SK-N-MC (cell line): Measurements from ENCODE around the gene ARMH2.

ENCODE experiments used
- DNase-seq: peaks from one replicate; pipeline ENCODE4 v3.0.0-alpha.2; 2011; ENCODE audit warnings: low read depth, low spot score
- H3K27ac ChIP-seq: fragments of 200-600 bp; sonication (generic); 2 replicates; pipeline ENCODE4 v1.5.1; 2016; ENCODE audit warnings: mixed run types
- H3K36me3 ChIP-seq: fragments of 200-600 bp; sonication (generic); 2 replicates; pipeline ENCODE4 v1.6.1; 2017; ENCODE audit warnings: antibody characterized with exemption, low read length, mixed read lengths; ENCODE audit not compliant: insufficient read depth
- H3K4me3 ChIP-seq: fragments of 200-600 bp; sonication (generic); 2 replicates; pipeline ENCODE4 v1.5.1; 2016
- H3K9ac ChIP-seq: fragments of 200-600 bp; sonication (generic); 2 replicates; pipeline ENCODE4 v1.8.0; 2017; ENCODE audit warnings: mixed run types, mixed read lengths; ENCODE audit not compliant: insufficient read length
- H3K9me3 ChIP-seq: fragments of 200-600 bp; sonication (generic); 2 replicates; pipeline ENCODE4 v1.6.1; 2017; ENCODE audit warnings: low read depth, mild to moderate bottlenecking, antibody characterized with exemption, low read length, moderate library complexity, mixed read lengths
- EZH2 ChIP-seq: fragments of 200-600 bp; sonication (generic); IDR thresholded peaks from one replicate; pipeline ENCODE4 v1.6.1; 2017; ENCODE audit warnings: antibody characterized with exemption
- FOXP2 ChIP-seq: optimal IDR thresholded peaks from 2 replicates; pipeline ENCODE3; 2011; ENCODE audit warnings: mild to moderate bottlenecking, moderate library complexity; ENCODE audit not compliant: insufficient read depth; ENCODE audit errors: extremely low read length, control extremely low read depth
- POLR2AphosphoS5 ChIP-seq: IDR thresholded peaks from 2 replicates; pipeline ENCODE4 v1.6.1; 2012; ENCODE audit warnings: mild to moderate bottlenecking, low read depth, low read length, borderline replicate concordance

Gene ARMH2

DNA sequence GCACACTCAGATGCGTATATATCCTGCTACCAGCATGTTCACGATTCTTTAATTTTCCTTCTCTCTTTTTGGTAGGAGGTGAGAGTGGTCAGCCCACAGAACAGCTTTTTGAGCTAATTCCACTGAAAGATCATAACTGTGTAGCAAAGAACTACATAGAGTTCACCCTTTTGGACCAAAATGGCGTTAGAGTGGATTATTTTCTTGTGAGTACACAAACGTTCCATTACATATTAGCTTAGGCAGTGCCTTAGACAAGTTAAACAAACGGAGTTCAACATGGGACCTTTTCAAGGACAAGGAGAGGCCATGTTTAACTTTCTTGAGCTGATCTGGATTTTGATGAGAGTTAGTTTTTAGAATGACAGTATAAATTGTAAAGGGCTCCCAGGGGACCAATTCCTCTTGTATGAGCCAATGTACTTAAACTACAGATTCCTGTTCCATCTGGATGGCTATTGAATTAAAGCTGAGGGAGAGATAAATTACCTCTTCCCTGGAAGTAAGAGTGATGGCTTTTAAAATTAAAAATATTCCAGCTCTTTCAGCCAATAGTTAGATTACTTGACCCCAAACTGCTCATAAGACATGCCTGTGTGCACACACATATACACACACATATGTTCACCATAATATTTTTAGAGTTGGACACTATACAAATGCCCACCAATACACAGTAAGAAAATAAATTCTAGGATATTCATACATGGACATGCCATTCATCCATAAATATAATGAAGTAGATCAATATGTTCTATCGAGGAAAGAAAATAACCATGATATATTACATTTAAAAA lies 25.6 kb upstream of the ARMH2 start:
- Histone ChIP-seq H3K9ac (no peak overlapping the region), H3K27ac (no peak overlapping the region), H3K9me3 (no peaks in the 10 kb centered on the region), H3K36me3 (no peaks in the 10 kb centered on the region), H3K4me3 (no peak overlapping the region)
- DNase-seq = no peak
- TF ChIP-seq POLR2AphosphoS5 (no peak), EZH2 (no peak), FOXP2 (no peak)

DNA sequence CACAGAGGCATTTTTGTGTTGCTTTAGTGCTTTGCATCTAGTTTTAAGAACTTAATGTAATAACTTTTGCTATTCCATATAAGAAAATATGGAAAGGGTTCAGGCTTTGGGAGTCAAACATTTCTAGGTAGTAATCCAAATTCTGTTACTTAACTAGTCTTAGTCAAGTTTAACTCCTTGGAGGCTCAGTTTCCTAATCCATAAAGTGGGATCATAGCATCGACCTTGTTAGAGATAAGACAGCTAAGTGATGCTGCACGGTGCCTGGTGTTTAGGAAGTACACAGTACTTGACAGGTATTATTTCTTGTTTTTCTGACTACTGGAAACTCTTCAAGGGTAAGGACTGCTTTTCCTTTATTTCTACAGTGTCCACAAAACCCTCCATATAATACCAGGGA lies 24.5 kb upstream of the ARMH2 start:
- H3K36me3 ChIP-seq = no peaks in the 10 kb centered on the region
- no peak for DNase-seq
- H3K9ac ChIP-seq = no peak overlapping the region
- H3K4me3 ChIP-seq = no peak overlapping the region
- no peak overlapping the region for H3K27ac ChIP-seq
- no peaks in the 10 kb centered on the region for H3K9me3 ChIP-seq
- TF ChIP-seq POLR2AphosphoS5 = no peak
- no peak for TF ChIP-seq FOXP2

DNA sequence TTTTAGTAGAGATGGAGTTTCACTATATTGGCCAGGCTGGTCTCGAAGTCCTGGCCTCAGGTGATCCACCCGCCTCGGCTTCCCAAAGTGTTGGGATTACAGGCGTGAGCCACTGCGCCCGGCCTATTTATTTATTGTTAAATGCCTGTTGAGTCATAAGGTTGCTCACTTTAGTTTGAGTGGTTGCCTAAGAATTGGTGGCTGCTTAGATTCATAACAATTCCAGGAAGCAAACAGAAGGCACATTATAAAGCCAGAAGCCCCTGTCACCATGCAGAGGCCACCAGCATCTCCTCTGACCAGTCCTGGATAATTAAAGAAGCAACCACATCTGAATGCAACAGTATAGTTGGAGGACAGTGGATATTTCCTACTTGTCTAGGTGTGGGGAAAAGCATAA lies 24.0 kb upstream of the ARMH2 start:
- H3K9me3 ChIP-seq = no peaks in the 10 kb centered on the region
- DNase-seq = no peak
- TF ChIP-seq POLR2AphosphoS5 = no peak
- no peak for TF ChIP-seq EZH2
- no peak for TF ChIP-seq FOXP2
- no peaks in the 10 kb centered on the region for H3K36me3 ChIP-seq
- H3K9ac ChIP-seq = no peak overlapping the region
- H3K27ac ChIP-seq = no peak overlapping the region
- no peak overlapping the region for H3K4me3 ChIP-seq

DNA sequence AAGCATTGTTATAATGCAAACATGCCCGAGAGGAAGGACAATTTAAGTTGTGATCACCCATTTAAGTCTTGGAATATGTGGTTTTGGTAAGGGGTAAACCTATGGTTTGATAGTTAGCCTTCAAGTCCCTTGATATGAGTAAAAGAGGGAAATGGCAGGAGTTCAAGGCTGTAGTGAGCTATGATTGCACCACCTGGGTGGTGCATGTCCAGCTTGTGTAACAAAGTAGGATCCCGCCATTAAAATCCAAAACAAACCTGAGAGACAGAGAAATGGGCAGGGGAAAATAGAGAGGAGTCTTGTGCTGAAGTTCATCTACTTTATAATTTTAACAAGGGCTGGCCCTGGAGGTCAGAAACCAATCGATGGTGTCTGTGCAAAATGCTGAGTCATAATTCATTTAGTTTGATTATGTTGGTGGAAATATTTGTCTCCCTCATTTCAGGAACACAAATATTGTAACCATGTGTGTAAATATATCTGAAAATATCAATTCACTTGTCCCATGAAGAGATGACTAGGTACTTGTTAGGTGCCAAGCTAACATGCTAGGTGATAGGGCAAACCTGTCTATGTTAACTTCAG lies 23.2 kb upstream of the ARMH2 start:
- Histone ChIP-seq H3K27ac (no peak overlapping the region), H3K36me3 (no peaks in the 10 kb centered on the region), H3K9me3 (no peaks in the 10 kb centered on the region), H3K9ac (no peak overlapping the region), H3K4me3 (no peak overlapping the region)
- DNase-seq = no peak
- no peak for TF ChIP-seq POLR2AphosphoS5
- no peak for TF ChIP-seq FOXP2

DNA sequence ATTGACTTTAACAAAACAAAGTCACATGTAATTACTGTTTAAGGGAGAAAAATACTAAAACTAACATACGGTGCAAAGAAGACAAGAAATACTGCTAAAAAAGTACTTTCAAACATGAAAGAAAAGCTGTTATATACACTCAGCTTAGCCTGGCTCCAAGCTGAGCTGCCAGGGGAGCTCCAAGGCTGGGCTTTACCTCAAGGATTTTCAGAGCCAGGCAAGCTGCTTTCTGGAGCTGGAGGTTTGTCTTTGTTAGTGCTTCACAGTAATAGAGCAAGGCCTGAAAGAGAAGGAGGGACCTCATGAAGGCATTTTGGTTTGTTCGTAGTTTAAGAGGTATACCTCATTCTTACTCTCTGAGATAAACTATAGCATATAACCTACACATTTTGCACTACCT lies 19.6 kb upstream of the ARMH2 start:
- TF ChIP-seq POLR2AphosphoS5 (no peak), EZH2 (no peak), FOXP2 (no peak)
- Histone ChIP-seq H3K9me3 (no peaks in the 10 kb centered on the region), H3K9ac (no peak overlapping the region), H3K36me3 (no peaks in the 10 kb centered on the region), H3K27ac (no peak overlapping the region), H3K4me3 (no peak overlapping the region)
- no peak for DNase-seq

DNA sequence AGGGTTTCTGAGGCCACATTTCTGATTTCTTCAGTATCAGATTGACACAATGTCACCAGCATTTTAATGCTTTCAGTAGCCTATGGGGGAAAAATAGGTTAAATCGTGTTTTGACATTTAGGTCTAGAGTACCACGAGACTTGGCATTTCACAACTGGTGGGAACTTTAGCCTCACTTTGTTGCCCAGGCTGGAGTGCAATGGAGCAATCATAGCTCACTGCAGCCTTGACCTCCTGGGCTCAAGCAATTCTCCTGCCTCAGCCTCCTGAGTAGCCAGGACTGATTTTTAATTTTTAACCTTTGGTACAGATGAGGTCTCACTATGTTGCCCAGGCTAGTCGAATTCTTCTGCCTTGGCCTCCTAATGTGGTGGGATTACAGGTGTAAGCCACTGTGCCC lies 11.0 kb upstream of the ARMH2 start:
- Histone ChIP-seq H3K27ac (no peak overlapping the region), H3K4me3 (no peak overlapping the region), H3K36me3 (no peaks in the 10 kb centered on the region), H3K9ac (no peak overlapping the region), H3K9me3 (no peaks in the 10 kb centered on the region)
- no peak for TF ChIP-seq FOXP2
- TF ChIP-seq POLR2AphosphoS5 = no peak
- no peak for DNase-seq

DNA sequence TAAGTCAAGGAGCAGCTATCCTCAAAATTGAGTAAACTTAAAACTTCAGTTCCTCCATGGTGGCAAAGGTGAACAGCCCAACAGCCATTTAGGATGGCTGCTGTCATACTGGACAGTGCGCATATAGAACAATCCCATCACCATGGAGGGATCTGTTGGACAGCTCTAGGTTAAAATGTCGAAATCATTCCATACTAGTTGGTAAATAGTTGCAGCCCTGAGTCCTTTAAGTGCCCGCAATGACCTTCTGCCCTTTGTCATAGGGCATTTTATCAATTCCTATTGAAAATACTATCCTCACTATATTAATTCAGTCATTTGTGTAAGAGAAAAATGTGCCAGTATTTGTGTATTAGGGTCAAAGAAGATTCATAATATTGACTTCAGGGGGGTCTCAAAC lies 8.9 kb upstream of the ARMH2 start:
- no peak for DNase-seq
- Histone ChIP-seq H3K27ac (no peak overlapping the region), H3K9ac (no peak overlapping the region), H3K36me3 (no peaks in the 10 kb centered on the region), H3K9me3 (no peaks in the 10 kb centered on the region), H3K4me3 (no peak overlapping the region)
- TF ChIP-seq FOXP2 (no peak), EZH2 (no peak), POLR2AphosphoS5 (no peak)

DNA sequence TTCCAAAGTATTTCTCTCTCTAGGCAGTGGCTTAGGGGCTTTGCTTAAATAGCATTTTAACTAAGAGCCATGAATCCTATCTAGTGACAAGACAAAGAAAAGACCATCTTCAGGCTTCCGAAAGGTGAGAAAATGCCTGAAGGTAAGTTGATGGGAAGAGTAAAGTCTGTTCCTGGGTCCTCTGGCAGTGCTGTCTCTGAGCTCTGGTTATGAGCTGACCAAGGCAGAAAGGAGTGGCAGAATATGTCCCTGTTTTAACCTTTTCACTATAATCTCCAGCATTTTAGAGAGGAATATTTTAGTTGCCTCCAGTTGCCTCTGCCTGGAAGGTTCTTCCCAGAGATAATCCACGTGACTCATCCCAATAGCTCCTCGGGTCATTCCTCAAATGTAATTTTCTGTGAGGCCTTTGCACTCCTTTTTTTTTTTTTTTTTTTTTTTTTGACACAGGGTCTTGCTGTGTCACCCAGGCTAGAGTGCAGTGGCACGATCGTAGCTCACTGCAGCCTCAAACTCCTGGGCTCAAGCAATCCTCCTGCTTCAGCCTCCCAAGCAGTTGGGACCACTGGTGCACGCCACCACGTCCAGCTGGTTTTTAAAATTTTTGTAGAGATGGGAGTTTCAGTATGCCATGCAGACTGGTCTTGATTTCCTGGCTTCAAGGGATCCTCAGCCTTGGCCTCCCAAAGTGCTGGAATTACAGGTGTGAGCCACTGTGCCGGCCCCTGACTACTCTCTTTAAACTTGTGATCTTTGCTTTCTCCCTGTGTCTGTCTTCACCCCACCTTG lies 3.7 kb upstream of the ARMH2 start:
- Histone ChIP-seq H3K36me3 (no peaks in the 10 kb centered on the region), H3K27ac (no peak overlapping the region), H3K9me3 (no peaks in the 10 kb centered on the region), H3K4me3 (no peak overlapping the region), H3K9ac (no peak overlapping the region)
- TF ChIP-seq POLR2AphosphoS5 (no peak), EZH2 (no peak), FOXP2 (no peak)
- DNase-seq = no peak

DNA sequence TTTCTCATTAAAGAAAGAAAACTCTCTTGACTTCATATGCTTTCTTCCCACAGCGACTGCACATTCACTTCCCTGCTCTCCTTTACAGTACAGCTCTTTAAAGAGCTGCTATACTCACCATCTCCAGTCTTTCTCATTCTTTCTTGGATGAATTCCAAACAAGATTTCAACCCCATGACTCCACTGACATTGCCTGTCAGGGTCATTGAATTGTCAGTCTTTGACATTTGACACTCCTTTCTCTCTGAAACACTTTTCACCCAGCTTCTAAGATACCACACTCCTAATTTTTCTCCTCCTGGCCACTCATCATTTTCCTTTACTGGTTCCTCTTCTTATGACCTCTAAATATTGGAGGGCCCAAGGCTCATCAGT lies 811 bp upstream of the ARMH2 start:
- Histone ChIP-seq H3K9me3 (no peaks in the 10 kb centered on the region), H3K9ac (no peak overlapping the region), H3K4me3 (no peak overlapping the region), H3K27ac (no peak overlapping the region), H3K36me3 (no peaks in the 10 kb centered on the region)
- DNase-seq = no peak
- TF ChIP-seq POLR2AphosphoS5 (no peak), EZH2 (no peak), FOXP2 (no peak)
